ENCODE data around the gene AGPAT4.
"Not testable (repeated sequence)": the region's sequence is repeated elsewhere in the genome, so short reads cannot be mapped to it uniquely, and the experiment has no call there.

AGPAT4 gene

GRCh38 chr6:161127071-161127740, 146.7 kb downstream of the AGPAT4 start:
- in situ Hi-C loops (cut with HindIII; ENCODE audit: low sequenced_read_pairs) = no loop called here

- in situ Hi-C loops (cut with HindIII; ENCODE audit: low sequenced_read_pairs) = no loop called here
These were observed 148.3 kb downstream of the AGPAT4 start for GRCh38 chr6:161125591-161125990.

GRCh38 chr6:161123319-161123718, 150.5 kb downstream of the AGPAT4 start:
- in situ Hi-C loops (cut with HindIII; ENCODE audit: low sequenced_read_pairs) = not testable (repeated sequence)

- in situ Hi-C loops (cut with HindIII; ENCODE audit: low sequenced_read_pairs) = no loop called here
These were observed 155.9 kb downstream of the AGPAT4 start for GRCh38 chr6:161117942-161118341.

GRCh38 chr6:161117308-161117707, 156.6 kb downstream of the AGPAT4 start:
- in situ Hi-C loops (cut with HindIII; ENCODE audit: low sequenced_read_pairs) = no loop called here

- in situ Hi-C loops (cut with HindIII; ENCODE audit: low sequenced_read_pairs) = no loop called here
These were observed 157.3 kb downstream of the AGPAT4 start for GRCh38 chr6:161116554-161116953.

GRCh38 chr6:161115468-161115867, 158.4 kb downstream of the AGPAT4 start:
- in situ Hi-C loops (cut with HindIII; ENCODE audit: low sequenced_read_pairs) = no loop called here

- in situ Hi-C loops (cut with HindIII; ENCODE audit: low sequenced_read_pairs) = no loop called here
These were observed 162.6 kb downstream of the AGPAT4 start for GRCh38 chr6:161111261-161111660.

- in situ Hi-C loops (cut with HindIII; ENCODE audit: low sequenced_read_pairs) = no loop called here
These were observed 163.7 kb downstream of the AGPAT4 start for GRCh38 chr6:161110028-161110779.

- in situ Hi-C loops (cut with HindIII; ENCODE audit: low sequenced_read_pairs) = no loop called here
These were observed 164.5 kb downstream of the AGPAT4 start for GRCh38 chr6:161109366-161109765.

- in situ Hi-C loops (cut with HindIII; ENCODE audit: low sequenced_read_pairs) = no loop called here
These were observed 164.9 kb downstream of the AGPAT4 start for GRCh38 chr6:161108916-161109315.

- in situ Hi-C loops (cut with HindIII; ENCODE audit: low sequenced_read_pairs) = no loop called here
These were observed 165.8 kb downstream of the AGPAT4 start for GRCh38 chr6:161107779-161108730.

GRCh38 chr6:161105408-161105807, 168.5 kb downstream of the AGPAT4 start:
- in situ Hi-C loops (cut with HindIII; ENCODE audit: low sequenced_read_pairs) = no loop called here

GRCh38 chr6:161104966-161105365, 168.9 kb downstream of the AGPAT4 start:
- in situ Hi-C loops (cut with HindIII; ENCODE audit: low sequenced_read_pairs) = no loop called here

- in situ Hi-C loops (cut with HindIII; ENCODE audit: low sequenced_read_pairs) = no loop called here
These were observed 170.4 kb downstream of the AGPAT4 start for GRCh38 chr6:161103475-161103874.

- in situ Hi-C loops (cut with HindIII; ENCODE audit: low sequenced_read_pairs) = no loop called here
These were observed 172.3 kb downstream of the AGPAT4 start for GRCh38 chr6:161101517-161101916.

- in situ Hi-C loops (cut with HindIII; ENCODE audit: low sequenced_read_pairs) = no loop called here
These were observed 173.8 kb downstream of the AGPAT4 start for GRCh38 chr6:161100072-161100471.

- in situ Hi-C loops (cut with HindIII; ENCODE audit: low sequenced_read_pairs) = no loop called here
These were observed 177.9 kb downstream of the AGPAT4 start for GRCh38 chr6:161095916-161096315.

- in situ Hi-C loops (cut with HindIII; ENCODE audit: low sequenced_read_pairs) = no loop called here
These were observed 178.9 kb downstream of the AGPAT4 start for GRCh38 chr6:161094955-161095354.

- in situ Hi-C loops (cut with HindIII; ENCODE audit: low sequenced_read_pairs) = no loop called here
These were observed 181.7 kb downstream of the AGPAT4 start for GRCh38 chr6:161091972-161092701.

GRCh38 chr6:161091151-161091550, 182.7 kb downstream of the AGPAT4 start:
- in situ Hi-C loops (cut with HindIII; ENCODE audit: low sequenced_read_pairs) = no loop called here

Measured in DLD1 (cell line).